Activated T-helper 1 cell treated with anti-CD3 and anti-CD28 coated beads, Interleukin-12 subunit alpha, Interleukin-12 subunit beta, Interleukin-2, Interleukin-4 antibody, amounts not matched to agents 30 ng/mL and 10 ng/mL and 1 ng/mL, durations not matched to agents 14 hours and 24 hours and 36 hours (primary cell): ENCODE results near the gene FRMPD4. TPM values are rescaled to one million over a fixed set of nuclear protein-coding genes. Genes with fewer than 3 reads are reported as not detected.

ENCODE experiments used
- DNase-seq: peaks from one replicate; pipeline ENCODE4 v3.0.0; 2021; ENCODE audit warnings: low spot score
- H3K27ac Mint-ChIP-seq: one replicate; pipeline ENCODE4 v1.8.0; 2021; ENCODE audit warnings: mild to moderate bottlenecking, mixed read lengths
- H3K27me3 Mint-ChIP-seq: one replicate; pipeline ENCODE4 v1.8.0; 2022; ENCODE audit warnings: mild to moderate bottlenecking, moderate library complexity, mixed read lengths; ENCODE audit not compliant: insufficient read depth
- H3K36me3 Mint-ChIP-seq: one replicate; pipeline ENCODE4 v1.8.0; 2021; ENCODE audit warnings: low read depth, mixed read lengths
- H3K4me1 Mint-ChIP-seq: one replicate; pipeline ENCODE4 v1.8.0; 2021; ENCODE audit warnings: low read depth, mixed read lengths
- H3K4me3 Mint-ChIP-seq: one replicate; pipeline ENCODE4 v1.8.0; 2021; ENCODE audit warnings: mild to moderate bottlenecking, moderate library complexity, mixed read lengths
- H3K9me3 Mint-ChIP-seq: one replicate; pipeline ENCODE4 v1.8.0; 2021; ENCODE audit warnings: mixed read lengths
- intact Hi-C: fragments of 100-400 bp; cut with micrococcal nuclease; formaldehyde crosslinking; loops from one replicate; pipeline ENCODE4 v1.15.1; 2024
- total RNA-seq: library from RNA; stranded (reverse); gene quantifications from 2 replicates; pipeline ENCODE4 v1.2.3, GENCODE V29; 2022

The FRMPD4 gene
- total RNA-seq, 1 donor from 2014 or later = not detected

DNA sequence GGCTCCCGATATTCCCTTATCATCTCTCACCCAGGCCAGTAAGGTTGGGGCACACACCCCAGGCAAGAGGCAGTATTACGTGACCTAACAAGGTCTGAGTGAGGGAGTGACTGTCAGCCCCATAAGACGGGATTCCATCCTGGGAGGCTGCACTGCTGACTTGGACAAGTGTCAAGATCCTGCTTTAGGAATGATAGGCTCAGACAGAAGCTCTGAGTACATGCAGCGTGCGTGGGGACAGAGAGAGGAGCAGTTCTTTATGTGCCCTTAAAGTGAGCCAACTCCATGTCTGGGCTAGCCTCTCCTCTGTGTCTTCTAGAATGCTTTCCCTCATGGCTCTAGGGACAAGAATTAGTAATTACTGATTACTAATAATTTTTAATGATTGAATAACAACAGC is 510.7 kb downstream of the FRMPD4 start:
- Mint-ChIP-seq H3K27me3 (peaks cover 4% of the 10 kb centered on the region), H3K27ac (no peak overlapping the region), H3K4me3 (no peak overlapping the region), H3K4me1 (no peaks in the 10 kb centered on the region), H3K9me3 (no peaks in the 10 kb centered on the region), H3K36me3 (no peaks in the 10 kb centered on the region)
- DNase-seq = no peak
- intact Hi-C loops = no loop called here

- Mint-ChIP-seq H3K9me3 (no peaks in the 10 kb centered on the region), H3K27me3 (peaks cover 1% of the 10 kb centered on the region), H3K36me3 (no peaks in the 10 kb centered on the region), H3K27ac (no peak overlapping the region), H3K4me3 (no peak overlapping the region), H3K4me1 (peaks cover 4% of the 10 kb centered on the region)
- intact Hi-C loops = no loop called here
- no peak for DNase-seq
These were observed 519.2 kb downstream of the FRMPD4 start for GRCh38 chrX:12657433-12657832.

GRCh38 chrX:12657881-12658280 is 519.6 kb downstream of the FRMPD4 start:
- H3K4me1 Mint-ChIP-seq = peaks cover 4% of the 10 kb centered on the region
- no peaks in the 10 kb centered on the region for H3K36me3 Mint-ChIP-seq
- no peak overlapping the region for H3K27ac Mint-ChIP-seq
- intact Hi-C loops = no loop called here
- no peak overlapping the region for H3K4me3 Mint-ChIP-seq
- no peak for DNase-seq
- peaks cover 1% of the 10 kb centered on the region for H3K27me3 Mint-ChIP-seq
- no peaks in the 10 kb centered on the region for H3K9me3 Mint-ChIP-seq

- H3K36me3 Mint-ChIP-seq = no peaks in the 10 kb centered on the region
- intact Hi-C loops = no loop called here
- no peak for DNase-seq
- H3K4me3 Mint-ChIP-seq = no peak overlapping the region
- peaks cover 4% of the 10 kb centered on the region for H3K27me3 Mint-ChIP-seq
- H3K9me3 Mint-ChIP-seq = peaks cover 2% of the 10 kb centered on the region
- H3K27ac Mint-ChIP-seq = no peak overlapping the region
- peaks cover 4% of the 10 kb centered on the region for H3K4me1 Mint-ChIP-seq
These were observed 523.2 kb downstream of the FRMPD4 start for GRCh38 chrX:12661464-12661863.

- H3K27ac Mint-ChIP-seq = no peak overlapping the region
- H3K27me3 Mint-ChIP-seq = no peaks in the 10 kb centered on the region
- peaks cover 7% of the 10 kb centered on the region for H3K4me1 Mint-ChIP-seq
- no peak for DNase-seq
- H3K9me3 Mint-ChIP-seq = no peaks in the 10 kb centered on the region
- H3K4me3 Mint-ChIP-seq = no peak overlapping the region
- intact Hi-C loops = no loop called here
- no peaks in the 10 kb centered on the region for H3K36me3 Mint-ChIP-seq
These were observed 534.3 kb downstream of the FRMPD4 start for GRCh38 chrX:12672367-12673106.

DNA sequence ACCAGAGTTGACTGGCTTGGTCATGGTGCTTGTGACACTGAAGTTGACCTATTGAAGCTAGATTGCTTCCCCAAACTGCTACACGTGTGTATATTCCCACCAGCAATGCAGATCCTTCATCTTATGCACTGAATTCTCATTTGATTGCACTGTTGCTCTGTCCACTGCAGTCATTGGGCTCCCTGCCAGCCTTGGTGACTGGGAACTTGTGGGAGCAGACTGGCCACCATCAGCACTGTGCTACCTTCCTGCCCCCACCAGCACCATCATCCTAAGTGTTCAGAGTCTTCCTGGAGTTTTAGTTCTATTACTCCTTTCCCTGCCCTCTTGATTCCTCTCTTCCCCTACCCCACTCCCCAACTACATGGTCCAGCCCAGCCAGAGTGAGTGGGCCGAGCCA is 535.2 kb downstream of the FRMPD4 start:
- peaks cover 7% of the 10 kb centered on the region for H3K4me1 Mint-ChIP-seq
- no peak overlapping the region for H3K4me3 Mint-ChIP-seq
- no peak overlapping the region for H3K27ac Mint-ChIP-seq
- no peaks in the 10 kb centered on the region for H3K9me3 Mint-ChIP-seq
- no peaks in the 10 kb centered on the region for H3K36me3 Mint-ChIP-seq
- no peak for DNase-seq
- intact Hi-C loops = no loop called here
- no peaks in the 10 kb centered on the region for H3K27me3 Mint-ChIP-seq

GRCh38 chrX:12679522-12679921 is 541.2 kb downstream of the FRMPD4 start:
- no peak overlapping the region for H3K4me3 Mint-ChIP-seq
- H3K4me1 Mint-ChIP-seq = no peaks in the 10 kb centered on the region
- DNase-seq = no peak
- H3K9me3 Mint-ChIP-seq = no peaks in the 10 kb centered on the region
- intact Hi-C loops = no loop called here
- H3K27ac Mint-ChIP-seq = no peak overlapping the region
- H3K36me3 Mint-ChIP-seq = no peaks in the 10 kb centered on the region
- H3K27me3 Mint-ChIP-seq = peaks cover 5% of the 10 kb centered on the region

- no peak for DNase-seq
- intact Hi-C loops = no loop called here
- H3K9me3 Mint-ChIP-seq = no peaks in the 10 kb centered on the region
- no peak overlapping the region for H3K4me3 Mint-ChIP-seq
- H3K4me1 Mint-ChIP-seq = no peaks in the 10 kb centered on the region
- no peaks in the 10 kb centered on the region for H3K36me3 Mint-ChIP-seq
- no peak overlapping the region for H3K27ac Mint-ChIP-seq
- H3K27me3 Mint-ChIP-seq = peaks cover 5% of the 10 kb centered on the region
These were observed 542.8 kb downstream of the FRMPD4 start for GRCh38 chrX:12681047-12681446.

- H3K27ac Mint-ChIP-seq = no peak overlapping the region
These were observed 547.3 kb downstream of the FRMPD4 start for GRCh38 chrX:12685541-12685940.

GRCh38 chrX:12686331-12686730 is 548.1 kb downstream of the FRMPD4 start:
- Mint-ChIP-seq H3K9me3 (no peaks in the 10 kb centered on the region), H3K4me1 (no peaks in the 10 kb centered on the region), H3K4me3 (no peak overlapping the region), H3K27ac (no peak overlapping the region), H3K36me3 (no peaks in the 10 kb centered on the region), H3K27me3 (peaks cover 4% of the 10 kb centered on the region)
- DNase-seq = no peak
- intact Hi-C loops = no loop called here

More at GRCh38 chrX:12685541-12685940, 547.3 kb downstream of the FRMPD4 start:
- intact Hi-C loops = no loop called here
- peaks cover 4% of the 10 kb centered on the region for H3K27me3 Mint-ChIP-seq
- no peaks in the 10 kb centered on the region for H3K36me3 Mint-ChIP-seq
- no peak for DNase-seq
- no peak overlapping the region for H3K4me3 Mint-ChIP-seq
- H3K9me3 Mint-ChIP-seq = no peaks in the 10 kb centered on the region
- no peaks in the 10 kb centered on the region for H3K4me1 Mint-ChIP-seq

- H3K9me3 Mint-ChIP-seq = no peaks in the 10 kb centered on the region
- H3K36me3 Mint-ChIP-seq = no peaks in the 10 kb centered on the region
- DNase-seq = no peak
- no peak overlapping the region for H3K4me3 Mint-ChIP-seq
- H3K27ac Mint-ChIP-seq = no peak overlapping the region
- no peaks in the 10 kb centered on the region for H3K4me1 Mint-ChIP-seq
- peaks cover 4% of the 10 kb centered on the region for H3K27me3 Mint-ChIP-seq
- intact Hi-C loops = no loop called here
These were observed 552.4 kb downstream of the FRMPD4 start for GRCh38 chrX:12690646-12691045.

DNA sequence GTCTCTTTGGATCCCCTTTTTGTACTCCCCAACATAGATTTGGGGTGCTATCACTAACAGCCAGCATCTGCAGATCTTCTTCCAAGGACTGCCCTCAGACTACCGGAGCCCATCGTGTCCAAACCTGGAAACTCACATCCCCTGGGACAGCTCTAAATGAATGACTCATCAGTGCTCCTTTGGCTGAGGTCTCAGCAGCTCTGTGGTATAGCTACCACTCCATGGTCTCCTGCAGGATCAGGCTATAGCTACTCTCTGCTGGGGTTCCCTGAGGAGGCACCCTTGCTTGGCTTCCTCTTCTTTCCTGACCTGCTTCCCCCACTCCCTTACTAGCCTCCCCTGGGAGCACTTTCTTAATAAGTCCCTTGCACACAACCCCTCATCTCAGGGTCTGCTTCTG is 555.5 kb downstream of the FRMPD4 start:
- Mint-ChIP-seq H3K4me1 (no peaks in the 10 kb centered on the region), H3K9me3 (no peaks in the 10 kb centered on the region), H3K27ac (no peak overlapping the region), H3K27me3 (peaks cover 3% of the 10 kb centered on the region), H3K36me3 (no peaks in the 10 kb centered on the region), H3K4me3 (no peak overlapping the region)
- no peak for DNase-seq
- intact Hi-C loops = no loop called here

DNA sequence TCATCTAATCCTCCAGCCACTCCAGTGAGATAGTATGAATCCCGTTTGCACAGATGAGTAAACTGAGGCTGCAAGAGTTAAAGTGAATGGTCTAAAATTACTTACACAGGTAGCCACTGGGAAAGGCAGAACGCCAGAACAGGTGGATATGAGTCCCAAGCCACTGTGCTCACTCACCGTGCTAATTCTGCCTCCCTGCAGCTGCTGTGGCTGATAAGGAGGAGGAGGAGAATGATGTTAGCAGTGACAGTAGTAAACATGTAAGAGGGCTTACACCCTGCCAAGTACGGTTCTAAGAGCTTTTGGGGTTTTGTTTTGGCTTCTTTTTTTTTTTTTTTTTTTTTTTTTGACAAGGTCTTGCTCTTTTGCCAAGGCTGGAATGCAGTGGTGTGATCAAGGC is 562.5 kb downstream of the FRMPD4 start:
- peaks cover 5% of the 10 kb centered on the region for H3K27me3 Mint-ChIP-seq
- DNase-seq = no peak
- intact Hi-C loops = no loop called here
- H3K27ac Mint-ChIP-seq = no peak overlapping the region
- peaks cover 4% of the 10 kb centered on the region for H3K4me1 Mint-ChIP-seq
- H3K36me3 Mint-ChIP-seq = no peaks in the 10 kb centered on the region
- H3K9me3 Mint-ChIP-seq = no peaks in the 10 kb centered on the region
- H3K4me3 Mint-ChIP-seq = no peak overlapping the region

DNA sequence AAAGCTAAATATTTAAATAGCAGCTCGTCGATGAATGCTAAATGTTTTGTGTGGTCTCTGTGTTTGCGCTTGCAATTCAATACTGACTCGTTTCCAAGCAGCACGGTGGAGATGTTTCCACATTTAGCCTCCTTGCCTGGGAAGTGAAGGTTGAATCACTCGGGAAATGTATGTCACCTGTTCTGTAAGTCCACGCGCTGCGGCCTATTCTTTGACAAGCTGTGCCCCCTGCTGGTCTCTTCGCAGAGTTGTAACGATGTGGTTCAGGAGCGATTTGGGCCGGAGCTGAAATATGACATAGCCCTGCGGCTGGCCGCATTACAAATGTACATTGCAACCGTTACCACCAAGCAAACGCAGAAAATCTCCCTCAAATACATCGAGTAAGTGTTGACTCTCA is 563.4 kb downstream of the FRMPD4 start:
- H3K27me3 Mint-ChIP-seq = peaks cover 5% of the 10 kb centered on the region
- H3K4me3 Mint-ChIP-seq = no peak overlapping the region
- H3K4me1 Mint-ChIP-seq = peaks cover 4% of the 10 kb centered on the region
- H3K9me3 Mint-ChIP-seq = no peaks in the 10 kb centered on the region
- no peak overlapping the region for H3K27ac Mint-ChIP-seq
- no peaks in the 10 kb centered on the region for H3K36me3 Mint-ChIP-seq
- peak; percentile 2 for DNase-seq
- intact Hi-C loops = loop anchor here (1.0 kb wide), 2 partner anchors 70 to 200 kb away; no protein-coding TSS in a partner anchor
